Astrocyte (in vitro differentiated cells and primary cell): Measurements from ENCODE around the gene CCL15.

Experiments used
- CTCF ChIP-seq: IDR thresholded peaks from 2 replicates; pipeline ENCODE4 v1.5.1; 2011; ENCODE audit warnings: low read depth, mild to moderate bottlenecking, inconsistent platforms, low read length, moderate library complexity; ENCODE audit not compliant: insufficient read depth
- EZH2 ChIP-seq: IDR thresholded peaks from 2 replicates; pipeline ENCODE4 v1.6.1; 2012; ENCODE audit warnings: mild to moderate bottlenecking, low read length, inconsistent platforms; ENCODE audit not compliant: insufficient read depth

GRCh38 chr17:35965272-35965671 is 36.1 kb downstream of the CCL15 start:
- TF ChIP-seq CTCF (no peak), EZH2 (no peak)
